Measurements from ENCODE around the gene LCOR.

The LCOR gene

DNA sequence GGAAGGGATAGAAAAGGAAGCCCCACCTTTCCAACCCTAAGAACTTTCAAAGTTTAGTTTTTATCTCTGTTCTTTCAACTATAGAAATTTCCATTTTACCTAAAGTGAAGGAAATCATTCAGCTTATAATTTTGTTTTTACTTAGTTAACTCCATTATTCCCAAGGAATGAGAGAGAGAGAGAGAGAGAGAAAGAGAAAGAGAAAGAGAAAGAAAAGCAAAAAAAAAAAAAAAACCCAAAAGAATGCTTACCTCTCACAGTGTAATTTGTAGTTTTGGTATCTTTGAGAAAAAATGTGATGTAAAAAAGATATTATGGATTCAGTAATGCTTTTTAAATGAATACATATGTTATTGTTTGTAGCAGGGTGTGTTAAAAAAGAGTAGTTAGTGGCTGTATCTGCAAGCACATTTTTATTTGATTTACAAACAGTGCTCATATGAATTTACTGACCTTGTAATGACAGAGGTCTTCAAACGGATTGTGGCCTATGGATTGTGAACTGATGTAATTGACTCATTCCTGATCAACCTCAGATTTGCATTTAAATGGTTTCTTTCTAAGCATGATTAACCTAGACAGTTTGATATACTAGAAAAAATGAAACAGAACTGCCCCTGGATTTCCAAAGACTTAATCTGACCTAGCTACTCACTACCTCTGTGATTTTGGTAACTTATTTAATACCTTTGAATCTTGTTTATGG, 64.9 kb downstream of the LCOR start:
- TF ChIP-seq, protein P1, sequence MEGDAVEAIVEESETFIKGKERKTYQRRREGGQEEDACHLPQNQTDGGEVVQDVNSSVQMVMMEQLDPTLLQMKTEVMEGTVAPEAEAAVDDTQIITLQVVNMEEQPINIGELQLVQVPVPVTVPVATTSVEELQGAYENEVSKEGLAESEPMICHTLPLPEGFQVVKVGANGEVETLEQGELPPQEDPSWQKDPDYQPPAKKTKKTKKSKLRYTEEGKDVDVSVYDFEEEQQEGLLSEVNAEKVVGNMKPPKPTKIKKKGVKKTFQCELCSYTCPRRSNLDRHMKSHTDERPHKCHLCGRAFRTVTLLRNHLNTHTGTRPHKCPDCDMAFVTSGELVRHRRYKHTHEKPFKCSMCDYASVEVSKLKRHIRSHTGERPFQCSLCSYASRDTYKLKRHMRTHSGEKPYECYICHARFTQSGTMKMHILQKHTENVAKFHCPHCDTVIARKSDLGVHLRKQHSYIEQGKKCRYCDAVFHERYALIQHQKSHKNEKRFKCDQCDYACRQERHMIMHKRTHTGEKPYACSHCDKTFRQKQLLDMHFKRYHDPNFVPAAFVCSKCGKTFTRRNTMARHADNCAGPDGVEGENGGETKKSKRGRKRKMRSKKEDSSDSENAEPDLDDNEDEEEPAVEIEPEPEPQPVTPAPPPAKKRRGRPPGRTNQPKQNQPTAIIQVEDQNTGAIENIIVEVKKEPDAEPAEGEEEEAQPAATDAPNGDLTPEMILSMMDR (IDR thresholded peaks at IDR 0.05; ENCODE audit: borderline replicate concordance, control extremely low read depth, extremely low read depth, insufficient read depth, missing control alignments) = no peak
- in situ Hi-C loops (cut with MboI; ENCODE audit: low sequenced_read_pairs, unreplicated experiment) = no loop called here
- peak; percentile 22 for DNase-seq (ENCODE audit: low spot score)

DNA sequence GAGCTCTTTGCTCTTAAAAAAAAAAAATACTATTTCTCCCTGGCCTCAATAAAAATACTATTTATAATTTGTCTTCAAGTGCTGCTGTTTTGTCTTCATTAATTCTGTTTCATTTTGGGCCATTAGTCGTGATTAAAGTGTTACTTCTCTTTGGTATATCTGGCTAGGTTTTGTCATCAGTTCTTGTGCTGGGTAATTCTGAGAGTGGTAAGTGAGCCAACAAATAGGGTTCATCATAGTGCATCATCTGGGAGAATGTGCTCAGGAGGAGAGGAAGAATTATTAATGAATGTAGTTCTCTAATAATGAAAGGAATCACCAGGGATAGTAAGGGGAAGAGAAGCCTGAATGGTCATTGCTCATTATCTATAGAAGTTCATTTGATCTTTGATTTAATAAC, 70.0 kb downstream of the LCOR start:
- no peak for DNase-seq (ENCODE audit: low spot score)
- in situ Hi-C loops (cut with MboI; ENCODE audit: low sequenced_read_pairs, unreplicated experiment) = no loop called here
- TF ChIP-seq, protein P1 (IDR thresholded peaks at IDR 0.05; ENCODE audit: borderline replicate concordance, control extremely low read depth, extremely low read depth, insufficient read depth, missing control alignments) = no peak

DNA sequence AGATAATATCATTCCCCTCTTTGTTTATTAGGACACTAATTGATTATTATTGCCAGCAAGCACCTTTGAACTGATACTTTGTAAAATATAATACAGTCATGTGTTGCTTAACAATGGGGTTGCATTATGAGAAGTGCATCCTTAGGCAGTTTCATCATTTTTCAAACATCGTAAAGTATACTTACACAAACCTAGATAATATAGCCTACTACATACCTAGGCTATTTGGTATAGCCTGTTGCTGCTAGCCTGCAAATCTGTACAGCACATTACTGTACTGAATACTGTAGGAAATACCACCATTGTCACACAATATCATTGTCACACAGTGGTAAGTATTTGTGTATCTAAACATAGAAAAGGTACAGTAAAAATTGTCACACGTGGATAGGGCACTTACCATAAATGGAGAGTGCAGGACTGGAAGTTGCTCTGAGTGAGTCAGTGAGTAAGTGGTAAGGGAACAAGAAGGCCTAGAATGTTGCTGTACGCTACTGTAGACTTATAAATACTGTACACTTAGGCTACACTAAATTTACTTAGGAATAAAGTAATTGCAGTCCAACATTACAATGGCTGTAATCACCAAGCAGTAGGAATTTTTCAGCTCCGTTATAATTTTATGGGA, 70.7 kb downstream of the LCOR start:
- TF ChIP-seq, protein P1 (IDR thresholded peaks at IDR 0.05; ENCODE audit: borderline replicate concordance, control extremely low read depth, extremely low read depth, insufficient read depth, missing control alignments) = no peak
- DNase-seq (ENCODE audit: low spot score) = no peak
- in situ Hi-C loops (cut with MboI; ENCODE audit: low sequenced_read_pairs, unreplicated experiment) = no loop called here

DNA sequence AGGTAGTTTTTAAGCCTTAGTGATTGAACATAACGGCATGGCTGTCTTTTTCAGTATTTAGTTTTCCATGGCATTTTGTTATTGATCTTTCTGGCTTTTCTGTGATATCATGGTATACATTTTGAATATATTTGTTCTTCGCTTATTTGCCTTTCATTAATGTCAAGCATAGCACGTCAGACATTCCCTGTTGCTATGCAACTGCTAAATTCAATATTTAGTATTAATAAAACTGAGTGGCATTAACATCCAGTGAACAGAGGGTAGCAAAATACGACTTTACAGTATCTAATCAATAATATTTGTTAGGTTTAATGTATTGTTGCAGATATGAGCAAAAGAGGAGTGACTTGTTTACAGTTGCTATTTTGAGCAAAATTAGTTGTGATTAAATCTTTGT, 72.5 kb downstream of the LCOR start:
- in situ Hi-C loops (cut with MboI; ENCODE audit: low sequenced_read_pairs, unreplicated experiment) = no loop called here
- DNase-seq (ENCODE audit: low spot score) = no peak
- TF ChIP-seq, protein P1 (IDR thresholded peaks at IDR 0.05; ENCODE audit: borderline replicate concordance, control extremely low read depth, extremely low read depth, insufficient read depth, missing control alignments) = no peak

DNA sequence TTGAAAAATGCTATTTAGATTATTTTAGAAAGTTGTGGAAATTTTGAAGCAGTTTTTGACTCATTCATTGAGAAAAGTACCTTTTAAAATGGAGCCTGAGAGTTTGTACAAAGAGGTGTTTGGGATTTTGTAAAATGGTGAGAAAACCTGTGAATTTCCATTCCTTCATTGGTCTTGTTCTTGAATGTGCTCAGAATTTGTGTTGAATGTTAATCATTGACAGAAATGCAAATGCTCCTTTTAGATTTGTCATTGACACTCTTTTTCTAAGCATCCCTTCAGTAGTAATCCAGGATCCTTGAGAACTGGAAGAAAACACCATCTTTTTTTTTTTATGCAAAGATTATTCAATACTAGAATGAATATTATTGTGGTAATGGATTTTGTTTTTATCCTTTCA, 74.8 kb downstream of the LCOR start:
- TF ChIP-seq, protein P1 (IDR thresholded peaks at IDR 0.05; ENCODE audit: borderline replicate concordance, control extremely low read depth, extremely low read depth, insufficient read depth, missing control alignments) = no peak
- peak; percentile 37 for DNase-seq (ENCODE audit: low spot score)
- in situ Hi-C loops (cut with MboI; ENCODE audit: low sequenced_read_pairs, unreplicated experiment) = no loop called here

DNA sequence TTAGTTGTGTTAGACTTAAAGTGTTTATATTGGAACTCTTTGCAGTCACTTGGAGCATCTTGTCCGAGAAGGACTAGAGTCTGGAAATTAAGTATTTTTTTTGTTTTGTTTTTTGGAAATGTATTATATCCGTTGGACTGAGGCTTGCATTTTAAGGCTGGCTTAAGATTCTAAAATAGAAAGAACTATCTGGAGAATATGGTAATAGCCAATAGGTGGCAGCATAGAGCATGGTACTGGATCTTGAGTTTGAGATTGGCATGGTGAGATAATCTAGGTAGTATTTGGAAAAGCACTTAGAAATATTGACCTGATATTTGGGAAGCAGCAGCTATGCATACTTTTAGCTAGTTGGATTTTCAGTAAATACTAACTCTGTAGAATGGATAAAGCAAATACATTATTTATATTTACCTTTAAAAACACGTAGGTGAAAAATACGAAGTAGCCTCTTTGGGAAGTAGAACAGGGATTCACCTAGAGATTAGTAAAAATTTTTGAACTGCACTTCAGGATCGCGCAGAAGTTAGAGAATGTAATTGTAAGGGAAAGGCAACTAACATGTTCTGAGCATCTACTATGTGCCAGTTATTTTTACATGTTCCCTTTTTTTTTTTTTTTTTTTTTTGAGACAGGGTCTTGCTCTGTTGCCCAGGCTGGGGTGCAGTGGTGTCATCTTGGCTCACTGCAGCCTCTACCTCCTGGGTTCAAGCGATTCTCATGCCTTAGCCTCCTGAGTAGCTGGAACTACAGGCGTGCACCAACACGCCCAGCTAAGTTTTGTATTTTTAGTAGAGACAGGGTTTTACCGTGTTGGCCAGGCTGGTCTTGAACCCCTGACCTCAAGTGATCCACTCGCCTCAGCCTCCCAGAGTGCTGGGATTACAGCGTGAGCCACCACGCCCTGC, 78.6 kb downstream of the LCOR start:
- TF ChIP-seq, protein P1 (IDR thresholded peaks at IDR 0.05; ENCODE audit: borderline replicate concordance, control extremely low read depth, extremely low read depth, insufficient read depth, missing control alignments) = peak; percentile 28
- in situ Hi-C loops (cut with MboI; ENCODE audit: low sequenced_read_pairs, unreplicated experiment) = no loop called here
- peak; percentile 67 for DNase-seq (ENCODE audit: low spot score)

Data from GM13976 (cell line).